A549 (cell line): ENCODE measurements around the gene ID3.

Experiments used
- CTCF ChIP-seq: fragments of >200 bp; sonication (Bioruptor Twin); formaldehyde crosslinking; IDR thresholded peaks from 3 replicates; pipeline ENCODE4 v1.5.1; 2016
- HDAC2 ChIP-seq: fragments of 200-600 bp; sonication (generic); IDR thresholded peaks from 2 replicates; pipeline ENCODE4 v1.6.1; 2016
- POLR2A ChIP-seq: IDR thresholded peaks from 2 replicates; pipeline ENCODE4 v1.6.1; 2012; ENCODE audit warnings: mild to moderate bottlenecking, low read length
- SREBF2 ChIP-seq: fragments of 450-650 bp; IDR thresholded peaks from 2 replicates; pipeline ENCODE4 v1.6.1; 2014; ENCODE audit warnings: mild to moderate bottlenecking, moderate library complexity
- ZFP36 ChIP-seq: fragments of 450-650 bp; IDR thresholded peaks from 2 replicates; pipeline ENCODE4 v1.6.1; 2014; ENCODE audit warnings: borderline replicate concordance; ENCODE audit not compliant: partially characterized antibody

DNA sequence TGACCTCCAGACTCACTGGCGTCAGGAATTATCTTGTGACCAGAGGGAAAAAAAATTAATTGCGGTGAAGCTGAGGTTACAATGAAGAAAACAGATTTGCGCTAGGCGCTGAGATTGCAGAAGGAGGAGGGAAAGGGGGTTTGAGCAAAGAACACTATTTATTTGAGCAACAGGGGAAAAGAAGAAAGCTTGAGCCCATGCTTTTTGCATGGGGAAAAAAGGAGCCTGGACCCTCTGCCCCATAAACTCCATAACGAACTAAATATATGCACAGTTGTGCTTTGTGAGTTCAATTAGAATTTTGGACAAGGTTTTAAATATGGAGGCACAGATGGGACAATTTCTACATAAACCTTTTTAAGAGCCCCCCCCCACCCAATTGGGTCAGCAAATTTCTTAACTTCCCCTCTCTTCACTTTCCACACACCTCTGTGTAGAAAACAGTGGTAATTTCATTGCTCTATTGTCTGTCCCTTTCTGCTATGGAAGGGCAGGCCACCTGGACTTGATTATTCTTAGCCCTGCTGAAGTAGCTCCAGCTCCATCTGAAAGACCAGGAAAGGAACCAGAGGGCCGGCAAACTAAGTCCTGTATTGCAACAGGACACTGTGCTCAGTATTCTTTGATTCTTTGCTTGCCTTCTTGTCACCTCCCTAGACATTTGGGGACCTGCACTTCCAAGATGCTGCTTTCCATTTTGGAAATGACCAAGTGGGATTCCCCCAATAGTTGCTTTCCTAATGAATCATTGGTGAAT is 862 bp upstream of the ID3 start:
- TF ChIP-seq CTCF: no peak
- TF ChIP-seq HDAC2: no peak
- TF ChIP-seq ZFP36: no peak
- TF ChIP-seq SREBF2: no peak
- TF ChIP-seq POLR2A: no peak; the same call in 1 of the 2 replicates
